Kidney epithelial cell (primary cell): ENCODE results near the gene FDPS. TPM values are rescaled to one million over a fixed set of nuclear protein-coding genes. Genes with fewer than 3 reads are reported as not detected.
"Not testable (repeated sequence)": the region's sequence is repeated elsewhere in the genome, so short reads cannot be mapped to it uniquely, and the experiment has no call there.

Experiments
- DNase-seq: peaks from one replicate; pipeline ENCODE4 v3.0.0-alpha.2; 2010; ENCODE audit warnings: low read depth
- H3K27me3 ChIP-seq: 2 replicates; pipeline ENCODE4 v1.6.0; 2011; ENCODE audit warnings: low read length; ENCODE audit not compliant: control insufficient read depth, insufficient read depth
- H3K36me3 ChIP-seq: 2 replicates; pipeline ENCODE4 v1.5.1; 2011; ENCODE audit warnings: low read length; ENCODE audit not compliant: control insufficient read depth, insufficient read depth
- H3K4me3 ChIP-seq: 2 replicates; pipeline ENCODE4 v1.5.1; 2011; ENCODE audit warnings: low read depth, mild to moderate bottlenecking, control low read depth, low read length
- total RNA-seq: library from RNA; depleted of rRNA; stranded (reverse); fragments of >200 nt; gene quantifications from 2 replicates; pipeline ENCODE4 v1.2.3, GENCODE V29; 2015
- TF ChIP-seq, protein P1 (sequence below): IDR thresholded peaks from 2 replicates; pipeline ENCODE4 v1.5.1; 2011; ENCODE audit warnings: mild to moderate bottlenecking, moderate library complexity, low read length, control low read depth, inconsistent platforms; ENCODE audit not compliant: insufficient read depth, poor library complexity, severe bottlenecking

Gene FDPS
- total RNA-seq, 1 donor from 2014 or later, result 271 TPM

GRCh38 chr1:155287987-155288543 lies 20.6 kb upstream of the FDPS start:
- H3K4me3 ChIP-seq, result no peak overlapping the region
- H3K36me3 ChIP-seq, result no peaks in the 10 kb centered on the region
- DNase-seq, result no peak
- TF ChIP-seq, protein P1, sequence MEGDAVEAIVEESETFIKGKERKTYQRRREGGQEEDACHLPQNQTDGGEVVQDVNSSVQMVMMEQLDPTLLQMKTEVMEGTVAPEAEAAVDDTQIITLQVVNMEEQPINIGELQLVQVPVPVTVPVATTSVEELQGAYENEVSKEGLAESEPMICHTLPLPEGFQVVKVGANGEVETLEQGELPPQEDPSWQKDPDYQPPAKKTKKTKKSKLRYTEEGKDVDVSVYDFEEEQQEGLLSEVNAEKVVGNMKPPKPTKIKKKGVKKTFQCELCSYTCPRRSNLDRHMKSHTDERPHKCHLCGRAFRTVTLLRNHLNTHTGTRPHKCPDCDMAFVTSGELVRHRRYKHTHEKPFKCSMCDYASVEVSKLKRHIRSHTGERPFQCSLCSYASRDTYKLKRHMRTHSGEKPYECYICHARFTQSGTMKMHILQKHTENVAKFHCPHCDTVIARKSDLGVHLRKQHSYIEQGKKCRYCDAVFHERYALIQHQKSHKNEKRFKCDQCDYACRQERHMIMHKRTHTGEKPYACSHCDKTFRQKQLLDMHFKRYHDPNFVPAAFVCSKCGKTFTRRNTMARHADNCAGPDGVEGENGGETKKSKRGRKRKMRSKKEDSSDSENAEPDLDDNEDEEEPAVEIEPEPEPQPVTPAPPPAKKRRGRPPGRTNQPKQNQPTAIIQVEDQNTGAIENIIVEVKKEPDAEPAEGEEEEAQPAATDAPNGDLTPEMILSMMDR, result no peak
- peaks cover 9% of the 10 kb centered on the region for H3K27me3 ChIP-seq

GRCh38 chr1:155291006-155291405 lies 17.7 kb upstream of the FDPS start:
- H3K27me3 ChIP-seq, result peaks cover 32% of the 10 kb centered on the region
- not testable (repeated sequence) for DNase-seq, H3K36me3 ChIP-seq, H3K4me3 ChIP-seq

- DNase-seq, result no peak
- H3K27me3 ChIP-seq, result peaks cover 40% of the 10 kb centered on the region
- H3K4me3 ChIP-seq, result no peak overlapping the region
- TF ChIP-seq, protein P1, result no peak
- H3K36me3 ChIP-seq, result no peaks in the 10 kb centered on the region
Measured at GRCh38 chr1:155293086-155293749, 15.4 kb upstream of the FDPS start.

DNA sequence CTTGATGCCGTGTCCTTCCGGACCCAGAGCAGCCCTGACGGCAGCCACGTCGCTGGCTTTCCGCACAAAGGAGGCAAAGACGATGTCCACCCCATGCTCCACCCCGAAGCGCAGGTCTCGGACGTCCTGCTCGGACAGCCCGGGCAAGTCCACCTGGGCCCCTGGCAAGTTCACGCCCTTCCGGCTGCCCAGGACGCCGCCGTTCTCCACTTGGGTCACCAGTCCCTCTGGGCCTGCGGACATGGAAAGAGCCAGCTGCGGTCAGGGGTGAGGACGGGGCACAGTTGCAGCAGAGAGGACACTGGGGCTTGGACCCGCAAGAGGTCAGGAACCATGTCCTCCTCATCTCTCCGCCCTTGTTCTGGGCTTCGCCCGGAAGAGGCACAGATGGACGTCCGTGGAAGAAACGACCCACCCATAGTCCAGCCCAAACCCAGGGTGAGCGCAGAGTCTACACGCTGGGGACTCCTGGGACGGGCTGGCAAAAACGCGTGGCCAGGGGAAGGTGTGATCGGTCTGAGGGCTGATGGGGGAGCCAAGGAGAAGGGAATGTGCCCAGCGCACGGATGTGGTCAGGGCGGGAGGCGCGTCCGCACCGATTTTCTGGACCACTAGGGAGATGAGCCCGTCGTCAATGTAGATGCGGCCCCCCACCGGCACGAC lies 14.0 kb upstream of the FDPS start:
- TF ChIP-seq, protein P1, result no peak
- no peak for DNase-seq
- peaks cover 40% of the 10 kb centered on the region for H3K27me3 ChIP-seq
- no peak overlapping the region for H3K4me3 ChIP-seq
- H3K36me3 ChIP-seq, result no peaks in the 10 kb centered on the region

GRCh38 chr1:155295183-155295941 lies 13.3 kb upstream of the FDPS start:
- Histone ChIP-seq H3K4me3 (no peak overlapping the region), H3K36me3 (no peaks in the 10 kb centered on the region), H3K27me3 (peaks cover 40% of the 10 kb centered on the region)
- DNase-seq, result no peak
- TF ChIP-seq, protein P1, result no peak

DNA sequence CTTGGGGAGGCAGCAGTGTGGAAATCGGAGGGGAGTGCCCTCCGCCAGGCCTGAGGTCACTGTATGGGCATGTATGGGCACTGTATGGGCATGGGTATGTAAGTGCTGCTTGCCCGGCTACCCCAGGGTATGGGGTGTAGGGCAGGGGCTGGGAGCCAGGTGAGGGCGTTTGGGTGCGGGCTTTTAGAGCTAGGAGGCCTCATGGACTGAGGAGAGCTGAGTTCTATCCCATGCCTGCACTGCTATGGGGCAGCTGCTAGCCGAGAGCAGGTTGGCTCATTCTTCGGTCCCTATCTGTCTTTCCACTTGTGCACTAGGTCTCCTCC lies 12.8 kb upstream of the FDPS start:
- H3K4me3 ChIP-seq, result no peak overlapping the region

More for the DNA sequence above, 12.8 kb upstream of the FDPS start:
- Histone ChIP-seq H3K36me3 (no peaks in the 10 kb centered on the region), H3K27me3 (peaks cover 40% of the 10 kb centered on the region)
- no peak for DNase-seq
- TF ChIP-seq, protein P1, result no peak
